ENCODE results near the gene DPM2. TPM values are rescaled to one million over a fixed set of nuclear protein-coding genes. Genes with fewer than 3 reads are reported as not detected.
A peak's percentile ranks its signal among the peaks of the same experiment; 100 is the strongest.

The DPM2 gene
- total RNA-seq, 2 donors from 2014 or later = 29.4 to 54.5 TPM

GRCh38 chr9:127899128-127899943, 38.3 kb downstream of the DPM2 start, which contains the start of gene ST6GALNAC6:
TSS of gene ST6GALNAC6 (minus strand) at chr9:127899603. CDS start at chr9:127897981, 1,622 bp downstream.
- H3K36me3 Mint-ChIP-seq (ENCODE audit: low read depth) = peaks cover 48% of the 10 kb centered on the region
- H3K27ac Mint-ChIP-seq = peak within 1 kb of the TSS; percentile 90
- peak within 1 kb of the TSS; percentile 86 for H3K4me3 Mint-ChIP-seq
- peaks cover 4% of the 10 kb centered on the region for H3K4me1 Mint-ChIP-seq
- no peaks in the 10 kb centered on the region for H3K9me3 Mint-ChIP-seq
- ATAC-seq (replicated peaks) = peak; percentile 78
- H3K27me3 Mint-ChIP-seq = no peaks in the 10 kb centered on the region

GRCh38 chr9:127898433-127899127, 39.1 kb downstream of the DPM2 start:
- H3K36me3 Mint-ChIP-seq (ENCODE audit: low read depth) = peaks cover 48% of the 10 kb centered on the region
- peak; percentile 20 for ATAC-seq (replicated peaks)
- no peaks in the 10 kb centered on the region for H3K9me3 Mint-ChIP-seq
- peak overlapping the region; percentile 80 for H3K4me3 Mint-ChIP-seq
- H3K27me3 Mint-ChIP-seq = no peaks in the 10 kb centered on the region
- H3K27ac Mint-ChIP-seq = peak overlapping the region; percentile 88
- H3K4me1 Mint-ChIP-seq = peaks cover 3% of the 10 kb centered on the region

GRCh38 chr9:127897193-127897692, 40.4 kb downstream of the DPM2 start:
- no peaks in the 10 kb centered on the region for H3K27me3 Mint-ChIP-seq
- peaks cover 56% of the 10 kb centered on the region for H3K36me3 Mint-ChIP-seq (ENCODE audit: low read depth)
- H3K4me3 Mint-ChIP-seq = peak overlapping the region; percentile 80
- no peak overlapping the region for H3K27ac Mint-ChIP-seq
- no peak for ATAC-seq (replicated peaks)
- peaks cover 5% of the 10 kb centered on the region for H3K4me1 Mint-ChIP-seq
- H3K9me3 Mint-ChIP-seq = no peaks in the 10 kb centered on the region

GRCh38 chr9:127896395-127897192, 41.1 kb downstream of the DPM2 start:
- no peaks in the 10 kb centered on the region for H3K27me3 Mint-ChIP-seq
- peaks cover 63% of the 10 kb centered on the region for H3K36me3 Mint-ChIP-seq (ENCODE audit: low read depth)
- H3K27ac Mint-ChIP-seq = no peak overlapping the region
- no peak for ATAC-seq (replicated peaks)
- H3K4me3 Mint-ChIP-seq = no peak overlapping the region
- no peaks in the 10 kb centered on the region for H3K9me3 Mint-ChIP-seq
- H3K4me1 Mint-ChIP-seq = peaks cover 6% of the 10 kb centered on the region

- Mint-ChIP-seq H3K4me1 (peaks cover 11% of the 10 kb centered on the region), H3K27ac (no peak overlapping the region), H3K9me3 (no peaks in the 10 kb centered on the region), H3K27me3 (no peaks in the 10 kb centered on the region), H3K4me3 (no peak overlapping the region), H3K36me3 (ENCODE audit: low read depth) (peaks cover 70% of the 10 kb centered on the region)
- ATAC-seq (replicated peaks) = no peak
These were observed 41.8 kb downstream of the DPM2 start for GRCh38 chr9:127895811-127896210.

- Mint-ChIP-seq H3K4me3 (no peak overlapping the region), H3K27me3 (no peaks in the 10 kb centered on the region), H3K27ac (peak overlapping the region; percentile 56), H3K4me1 (peaks cover 11% of the 10 kb centered on the region), H3K36me3 (ENCODE audit: low read depth) (peaks cover 89% of the 10 kb centered on the region), H3K9me3 (no peaks in the 10 kb centered on the region)
- no peak for ATAC-seq (replicated peaks)
These were observed 44.3 kb downstream of the DPM2 start for GRCh38 chr9:127893392-127893791.

- Mint-ChIP-seq H3K4me1 (peaks cover 11% of the 10 kb centered on the region), H3K36me3 (ENCODE audit: low read depth) (peaks cover 94% of the 10 kb centered on the region), H3K27ac (peak overlapping the region; percentile 22), H3K27me3 (no peaks in the 10 kb centered on the region), H3K4me3 (no peak overlapping the region), H3K9me3 (no peaks in the 10 kb centered on the region)
- no peak for ATAC-seq (replicated peaks)
These were observed 44.8 kb downstream of the DPM2 start for GRCh38 chr9:127892831-127893230.

GRCh38 chr9:127890053-127890452, 47.6 kb downstream of the DPM2 start:
- peak; percentile 23 for ATAC-seq (replicated peaks)
- no peak overlapping the region for H3K4me3 Mint-ChIP-seq
- no peak overlapping the region for H3K27ac Mint-ChIP-seq
- H3K36me3 Mint-ChIP-seq (ENCODE audit: low read depth) = peaks cover 91% of the 10 kb centered on the region
- H3K4me1 Mint-ChIP-seq = peaks cover 11% of the 10 kb centered on the region
- H3K27me3 Mint-ChIP-seq = no peaks in the 10 kb centered on the region
- no peaks in the 10 kb centered on the region for H3K9me3 Mint-ChIP-seq

- no peaks in the 10 kb centered on the region for H3K27me3 Mint-ChIP-seq
- peaks cover 11% of the 10 kb centered on the region for H3K4me1 Mint-ChIP-seq
- no peak overlapping the region for H3K4me3 Mint-ChIP-seq
- H3K9me3 Mint-ChIP-seq = no peaks in the 10 kb centered on the region
- ATAC-seq (replicated peaks) = no peak
- no peak overlapping the region for H3K27ac Mint-ChIP-seq
- H3K36me3 Mint-ChIP-seq (ENCODE audit: low read depth) = peaks cover 79% of the 10 kb centered on the region
These were observed 49.9 kb downstream of the DPM2 start for GRCh38 chr9:127887792-127888191.

- H3K4me3 Mint-ChIP-seq = no peak overlapping the region
- H3K36me3 Mint-ChIP-seq (ENCODE audit: low read depth) = peaks cover 66% of the 10 kb centered on the region
- no peak for ATAC-seq (replicated peaks)
- no peak overlapping the region for H3K27ac Mint-ChIP-seq
- H3K9me3 Mint-ChIP-seq = no peaks in the 10 kb centered on the region
- H3K4me1 Mint-ChIP-seq = peaks cover 9% of the 10 kb centered on the region
- H3K27me3 Mint-ChIP-seq = no peaks in the 10 kb centered on the region
These were observed 51.2 kb downstream of the DPM2 start for GRCh38 chr9:127886401-127886972.

GRCh38 chr9:127885508-127886281, 52.0 kb downstream of the DPM2 start:
- Mint-ChIP-seq H3K9me3 (no peaks in the 10 kb centered on the region), H3K27me3 (no peaks in the 10 kb centered on the region), H3K27ac (peak overlapping the region; percentile 65), H3K36me3 (ENCODE audit: low read depth) (peaks cover 59% of the 10 kb centered on the region), H3K4me1 (peaks cover 5% of the 10 kb centered on the region), H3K4me3 (no peak overlapping the region)
- ATAC-seq (replicated peaks) = no peak

Data from activated T-helper 17 cell treated with anti-CD3 and anti-CD28 coated beads, Interleukin-2, amount 50 U/mL, for 72 hours (primary cell).